ENCODE results near the gene ERH.
"Not testable (repeated sequence)": the region's sequence is repeated elsewhere in the genome, so short reads cannot be mapped to it uniquely, and the experiment has no call there.

The ERH gene

GRCh38 chr14:69428289-69428998 is 30.3 kb upstream of the ERH start:
- H3K27ac ChIP-seq = no peak overlapping the region
- TF ChIP-seq CTCF (conservative IDR thresholded peaks at IDR 0.05) = no peak

GRCh38 chr14:69427596-69427995 is 29.5 kb upstream of the ERH start:
- H3K27ac ChIP-seq = no peak overlapping the region
- TF ChIP-seq CTCF (conservative IDR thresholded peaks at IDR 0.05) = no peak

- H3K27ac ChIP-seq = no peak overlapping the region
- no peak for TF ChIP-seq CTCF (conservative IDR thresholded peaks at IDR 0.05)
Observed at GRCh38 chr14:69424149-69424923, 26.2 kb upstream of the ERH start.

GRCh38 chr14:69423279-69423678 is 25.2 kb upstream of the ERH start:
- H3K27ac ChIP-seq = no peak overlapping the region

GRCh38 chr14:69416087-69416486 is 18.0 kb upstream of the ERH start:
- not testable (repeated sequence) for H3K27ac ChIP-seq

More at GRCh38 chr14:69423279-69423678, 25.2 kb upstream of the ERH start:
- TF ChIP-seq CTCF (conservative IDR thresholded peaks at IDR 0.05) = no peak

- no peak for TF ChIP-seq CTCF (conservative IDR thresholded peaks at IDR 0.05)
- H3K27ac ChIP-seq = no peak overlapping the region
Observed at GRCh38 chr14:69413483-69413882, 15.4 kb upstream of the ERH start.

GRCh38 chr14:69408331-69408960 is 10.3 kb upstream of the ERH start:
- no peak overlapping the region for H3K27ac ChIP-seq
- no peak for TF ChIP-seq CTCF (conservative IDR thresholded peaks at IDR 0.05)

All from VCaP (cell line).